ENCODE results near the gene SPNS2. TPM values are rescaled to one million over a fixed set of nuclear protein-coding genes. Genes with fewer than 3 reads are reported as not detected.
A peak's percentile ranks its signal among the peaks of the same experiment; 100 is the strongest.

Gene SPNS2
- total and polyA plus RNA-seq, 2 donors (not counting 1 experiment from before 2014, with no cell fraction given) = 0.17 TPM; not detected in 1

- no peak overlapping the region for H3K4me2 ChIP-seq (ENCODE audit: extremely low read depth, insufficient read depth, low read length)
- H4K20me1 ChIP-seq (ENCODE audit: control insufficient read depth, extremely low read depth, insufficient read depth, low read length) = no peaks in the 10 kb centered on the region
- no peak overlapping the region for H3K4me3 ChIP-seq (replicated peaks in 1 of 4; ENCODE audit: control extremely low read depth in 1 of 4, insufficient read depth in 1 of 4, low read depth in 3 of 4, low read length in 4 of 4)
- H3K27ac ChIP-seq (ENCODE audit: insufficient read depth, low read length) = no peak overlapping the region
- no peaks in the 10 kb centered on the region for H3K79me2 ChIP-seq (ENCODE audit: control insufficient read depth, insufficient read depth, low read length)
- no peaks in the 10 kb centered on the region for H3K27me3 ChIP-seq (ENCODE audit: control insufficient read depth, insufficient read depth, low read length)
- H3K4me1 ChIP-seq (ENCODE audit: control insufficient read depth, extremely low read depth, insufficient read depth, low read length) = no peaks in the 10 kb centered on the region
- TF ChIP-seq EZH2 (IDR thresholded peaks at IDR 0.05; ENCODE audit: low read length, missing control alignments) = no peak
- no peak for TF ChIP-seq CTCF (conservative IDR thresholded peaks at IDR 0.05 in 1 of 2, IDR thresholded peaks at IDR 0.05 in 1 of 2; ENCODE audit: low read depth in 1 of 2, low read length in 2 of 2)
- no peak for DNase-seq (ENCODE audit: low read depth in 2 of 2)
- H3K9me3 ChIP-seq (ENCODE audit: control insufficient read depth, insufficient read depth, low read depth, low read length) = no peaks in the 10 kb centered on the region
- no peak overlapping the region for H2AFZ ChIP-seq (ENCODE audit: low read length)
- no peak overlapping the region for H3K9ac ChIP-seq (ENCODE audit: insufficient read depth, low read length)
- no peaks in the 10 kb centered on the region for H3K36me3 ChIP-seq (ENCODE audit: control insufficient read depth, insufficient read depth, low read length)
Observed at GRCh38 chr17:4476511-4477070, 22.1 kb upstream of the SPNS2 start.

- TF ChIP-seq CTCF (conservative IDR thresholded peaks at IDR 0.05 in 1 of 2, IDR thresholded peaks at IDR 0.05 in 1 of 2; ENCODE audit: low read depth in 1 of 2, low read length in 2 of 2) (no peak), EZH2 (IDR thresholded peaks at IDR 0.05; ENCODE audit: low read length, missing control alignments) (no peak)
- Histone ChIP-seq H4K20me1 (ENCODE audit: control insufficient read depth, extremely low read depth, insufficient read depth, low read length) (no peaks in the 10 kb centered on the region), H3K9ac (ENCODE audit: insufficient read depth, low read length) (no peak overlapping the region), H3K4me2 (ENCODE audit: extremely low read depth, insufficient read depth, low read length) (no peak overlapping the region), H2AFZ (ENCODE audit: low read length) (no peak overlapping the region), H3K4me3 (replicated peaks in 1 of 4; ENCODE audit: control extremely low read depth in 1 of 4, insufficient read depth in 1 of 4, low read depth in 3 of 4, low read length in 4 of 4) (no peak overlapping the region), H3K27me3 (ENCODE audit: control insufficient read depth, insufficient read depth, low read length) (no peaks in the 10 kb centered on the region), H3K79me2 (ENCODE audit: control insufficient read depth, insufficient read depth, low read length) (no peaks in the 10 kb centered on the region), H3K27ac (ENCODE audit: insufficient read depth, low read length) (no peak overlapping the region), H3K4me1 (ENCODE audit: control insufficient read depth, extremely low read depth, insufficient read depth, low read length) (no peaks in the 10 kb centered on the region), H3K9me3 (ENCODE audit: control insufficient read depth, insufficient read depth, low read depth, low read length) (no peaks in the 10 kb centered on the region), H3K36me3 (ENCODE audit: control insufficient read depth, insufficient read depth, low read length) (no peaks in the 10 kb centered on the region)
- peak in 1 of 2 donors; percentile 6 for DNase-seq (ENCODE audit: low read depth in 2 of 2)
Observed at GRCh38 chr17:4477255-4477791, 21.4 kb upstream of the SPNS2 start.

- TF ChIP-seq CTCF (conservative IDR thresholded peaks at IDR 0.05 in 1 of 2, IDR thresholded peaks at IDR 0.05 in 1 of 2; ENCODE audit: low read depth in 1 of 2, low read length in 2 of 2) (no peak), EZH2 (IDR thresholded peaks at IDR 0.05; ENCODE audit: low read length, missing control alignments) (no peak)
- no peak overlapping the region for H3K27ac ChIP-seq (ENCODE audit: insufficient read depth, low read length)
- no peaks in the 10 kb centered on the region for H3K4me1 ChIP-seq (ENCODE audit: control insufficient read depth, extremely low read depth, insufficient read depth, low read length)
- H3K4me2 ChIP-seq (ENCODE audit: extremely low read depth, insufficient read depth, low read length) = no peak overlapping the region
- H3K4me3 ChIP-seq (replicated peaks in 1 of 4; ENCODE audit: control extremely low read depth in 1 of 4, insufficient read depth in 1 of 4, low read depth in 3 of 4, low read length in 4 of 4) = no peak overlapping the region
- H3K27me3 ChIP-seq (ENCODE audit: control insufficient read depth, insufficient read depth, low read length) = no peaks in the 10 kb centered on the region
- no peak for DNase-seq (ENCODE audit: low read depth in 2 of 2)
- H3K79me2 ChIP-seq (ENCODE audit: control insufficient read depth, insufficient read depth, low read length) = no peaks in the 10 kb centered on the region
- no peaks in the 10 kb centered on the region for H3K36me3 ChIP-seq (ENCODE audit: control insufficient read depth, insufficient read depth, low read length)
- H3K9me3 ChIP-seq (ENCODE audit: control insufficient read depth, insufficient read depth, low read depth, low read length) = no peaks in the 10 kb centered on the region
- no peak overlapping the region for H2AFZ ChIP-seq (ENCODE audit: low read length)
- H4K20me1 ChIP-seq (ENCODE audit: control insufficient read depth, extremely low read depth, insufficient read depth, low read length) = no peaks in the 10 kb centered on the region
- no peak overlapping the region for H3K9ac ChIP-seq (ENCODE audit: insufficient read depth, low read length)
Observed at GRCh38 chr17:4478318-4478830, 20.3 kb upstream of the SPNS2 start.
